Measurements from ENCODE around the gene SEC61A1. TPM values are rescaled to one million over a fixed set of nuclear protein-coding genes. Genes with fewer than 3 reads are reported as not detected.

Gene SEC61A1
- total and polyA plus RNA-seq, 4 donors: 80.4 to 295 (median 147) TPM

DNA sequence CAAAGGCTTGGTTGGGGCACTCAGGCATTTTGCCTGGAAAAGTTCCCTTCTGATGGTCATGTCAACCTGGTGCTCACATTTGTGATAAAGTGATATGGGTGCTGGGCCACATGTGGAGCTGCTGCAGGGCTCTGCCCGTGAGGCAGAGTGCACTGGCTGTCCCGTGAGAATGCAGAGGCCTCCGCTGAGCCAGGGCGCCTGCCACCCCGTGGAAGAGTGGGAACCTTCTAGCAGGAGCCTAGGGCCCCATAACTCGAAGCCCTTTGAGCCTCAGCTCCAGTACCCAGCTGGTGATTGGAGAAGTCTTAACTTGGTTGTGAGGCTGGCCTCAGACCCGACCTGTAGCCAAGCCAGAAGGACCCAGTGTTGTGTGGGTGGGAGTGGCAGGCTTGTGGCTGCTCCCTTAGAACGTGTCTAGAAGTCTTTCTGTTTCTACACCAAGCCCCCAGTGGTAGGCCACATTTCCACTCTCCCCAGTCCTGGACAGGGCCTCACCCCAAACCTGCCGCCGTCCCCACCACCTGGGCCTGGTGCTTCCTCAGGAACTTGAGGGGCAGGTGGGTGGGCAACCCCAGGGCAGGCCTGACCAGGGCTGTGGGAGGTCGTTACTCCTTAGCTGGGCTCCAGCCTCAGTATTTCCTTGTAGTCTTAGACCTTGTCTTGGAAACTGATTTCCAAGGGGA, 19.7 kb downstream of the SEC61A1 start:
- DNase-seq (ENCODE audit: low spot score): no peak
- WGBS: 86% methylated on average over 11 of the region's 11 CpGs

DNA sequence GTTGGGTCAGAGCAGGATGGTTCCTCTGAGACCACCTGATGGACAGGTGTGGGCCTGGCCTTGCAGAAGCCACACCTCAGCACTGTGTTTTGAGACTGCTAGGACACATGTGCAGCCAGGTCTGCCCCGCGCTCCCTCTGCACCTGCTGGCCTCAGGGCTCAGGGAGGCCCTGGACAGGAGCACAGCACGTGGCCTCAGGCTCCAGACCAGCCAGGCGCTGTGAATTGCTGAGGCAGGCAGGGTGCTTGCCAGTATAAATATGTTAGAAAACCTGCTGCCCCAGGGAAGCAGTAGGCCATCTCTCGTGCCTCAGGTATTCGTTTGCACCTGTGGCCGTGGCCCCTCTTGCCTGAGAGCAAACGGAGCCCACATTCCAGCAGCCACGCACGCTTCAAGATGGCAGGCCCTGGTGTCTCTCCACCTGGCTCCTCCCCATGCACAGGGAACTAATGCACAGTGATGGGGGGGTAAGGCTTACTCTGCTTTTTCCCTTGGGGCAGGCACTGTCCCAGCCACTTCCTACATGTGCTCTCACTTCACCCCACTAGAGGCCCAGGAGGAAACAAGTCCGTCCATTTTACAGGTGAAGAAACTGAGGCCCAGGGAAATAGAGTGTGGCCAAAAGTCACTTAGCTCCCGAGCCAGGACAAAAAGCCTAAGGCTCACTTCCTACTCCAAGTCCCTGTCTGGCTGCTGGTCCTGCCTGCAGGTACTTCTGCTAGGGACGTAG, 20.4 kb downstream of the SEC61A1 start:
- H3K9me3 ChIP-seq (ENCODE audit: control insufficient read depth in 4 of 4, low read length in 3 of 4): no peaks in the 10 kb centered on the region
- no peak overlapping the region for H3K9ac ChIP-seq (ENCODE audit: low read depth in 1 of 2, low read length in 2 of 2)
- 57% methylated on average over 13 of the region's 13 CpGs for WGBS
- H3K27me3 ChIP-seq (ENCODE audit: control insufficient read depth in 4 of 4, insufficient read depth in 4 of 4, low read length in 3 of 4): no peaks in the 10 kb centered on the region
- no peak for DNase-seq (ENCODE audit: low spot score)
- H3K4me3 ChIP-seq (ENCODE audit: low read depth in 1 of 3, low read length in 3 of 3): no peak overlapping the region
- peaks cover 17 to 41% (median 30%) of the 10 kb centered on the region in 4 donors for H3K36me3 ChIP-seq (ENCODE audit: control insufficient read depth in 4 of 4, insufficient read depth in 3 of 4, low read depth in 1 of 4, low read length in 3 of 4)
- H3K27ac ChIP-seq (ENCODE audit: low read depth in 1 of 2, low read length in 2 of 2): peak overlapping the region; percentile 42 to 66
- H3K4me1 ChIP-seq (ENCODE audit: control insufficient read depth in 4 of 4, insufficient read depth in 4 of 4, low read length in 3 of 4): peaks cover 11 to 87% (median 67%) of the 10 kb centered on the region in 4 donors
- TF ChIP-seq, protein P1, sequence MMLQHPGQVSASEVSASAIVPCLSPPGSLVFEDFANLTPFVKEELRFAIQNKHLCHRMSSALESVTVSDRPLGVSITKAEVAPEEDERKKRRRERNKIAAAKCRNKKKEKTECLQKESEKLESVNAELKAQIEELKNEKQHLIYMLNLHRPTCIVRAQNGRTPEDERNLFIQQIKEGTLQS (IDR thresholded peaks at IDR 0.05): no peak
- TF ChIP-seq SP1 (IDR thresholded peaks at IDR 0.05) (peak; percentile 38), JUND (IDR thresholded peaks at IDR 0.05) (no peak), YY1 (IDR thresholded peaks at IDR 0.05) (no peak), RAD21 (IDR thresholded peaks at IDR 0.05) (peak in 1 of 2 donors; percentile 45), RXRA (IDR thresholded peaks at IDR 0.05) (peak; percentile 15 to 32)
- TF ChIP-seq, protein P2, sequence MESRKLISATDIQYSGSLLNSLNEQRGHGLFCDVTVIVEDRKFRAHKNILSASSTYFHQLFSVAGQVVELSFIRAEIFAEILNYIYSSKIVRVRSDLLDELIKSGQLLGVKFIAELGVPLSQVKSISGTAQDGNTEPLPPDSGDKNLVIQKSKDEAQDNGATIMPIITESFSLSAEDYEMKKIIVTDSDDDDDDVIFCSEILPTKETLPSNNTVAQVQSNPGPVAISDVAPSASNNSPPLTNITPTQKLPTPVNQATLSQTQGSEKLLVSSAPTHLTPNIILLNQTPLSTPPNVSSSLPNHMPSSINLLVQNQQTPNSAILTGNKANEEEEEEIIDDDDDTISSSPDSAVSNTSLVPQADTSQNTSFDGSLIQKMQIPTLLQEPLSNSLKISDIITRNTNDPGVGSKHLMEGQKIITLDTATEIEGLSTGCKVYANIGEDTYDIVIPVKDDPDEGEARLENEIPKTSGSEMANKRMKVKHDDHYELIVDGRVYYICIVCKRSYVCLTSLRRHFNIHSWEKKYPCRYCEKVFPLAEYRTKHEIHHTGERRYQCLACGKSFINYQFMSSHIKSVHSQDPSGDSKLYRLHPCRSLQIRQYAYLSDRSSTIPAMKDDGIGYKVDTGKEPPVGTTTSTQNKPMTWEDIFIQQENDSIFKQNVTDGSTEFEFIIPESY (IDR thresholded peaks at IDR 0.05): no peak
- TF ChIP-seq, protein P3, sequence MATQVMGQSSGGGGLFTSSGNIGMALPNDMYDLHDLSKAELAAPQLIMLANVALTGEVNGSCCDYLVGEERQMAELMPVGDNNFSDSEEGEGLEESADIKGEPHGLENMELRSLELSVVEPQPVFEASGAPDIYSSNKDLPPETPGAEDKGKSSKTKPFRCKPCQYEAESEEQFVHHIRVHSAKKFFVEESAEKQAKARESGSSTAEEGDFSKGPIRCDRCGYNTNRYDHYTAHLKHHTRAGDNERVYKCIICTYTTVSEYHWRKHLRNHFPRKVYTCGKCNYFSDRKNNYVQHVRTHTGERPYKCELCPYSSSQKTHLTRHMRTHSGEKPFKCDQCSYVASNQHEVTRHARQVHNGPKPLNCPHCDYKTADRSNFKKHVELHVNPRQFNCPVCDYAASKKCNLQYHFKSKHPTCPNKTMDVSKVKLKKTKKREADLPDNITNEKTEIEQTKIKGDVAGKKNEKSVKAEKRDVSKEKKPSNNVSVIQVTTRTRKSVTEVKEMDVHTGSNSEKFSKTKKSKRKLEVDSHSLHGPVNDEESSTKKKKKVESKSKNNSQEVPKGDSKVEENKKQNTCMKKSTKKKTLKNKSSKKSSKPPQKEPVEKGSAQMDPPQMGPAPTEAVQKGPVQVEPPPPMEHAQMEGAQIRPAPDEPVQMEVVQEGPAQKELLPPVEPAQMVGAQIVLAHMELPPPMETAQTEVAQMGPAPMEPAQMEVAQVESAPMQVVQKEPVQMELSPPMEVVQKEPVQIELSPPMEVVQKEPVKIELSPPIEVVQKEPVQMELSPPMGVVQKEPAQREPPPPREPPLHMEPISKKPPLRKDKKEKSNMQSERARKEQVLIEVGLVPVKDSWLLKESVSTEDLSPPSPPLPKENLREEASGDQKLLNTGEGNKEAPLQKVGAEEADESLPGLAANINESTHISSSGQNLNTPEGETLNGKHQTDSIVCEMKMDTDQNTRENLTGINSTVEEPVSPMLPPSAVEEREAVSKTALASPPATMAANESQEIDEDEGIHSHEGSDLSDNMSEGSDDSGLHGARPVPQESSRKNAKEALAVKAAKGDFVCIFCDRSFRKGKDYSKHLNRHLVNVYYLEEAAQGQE (IDR thresholded peaks at IDR 0.05): no peak

More for the DNA sequence above, 19.7 kb downstream of the SEC61A1 start:
- H3K36me3 ChIP-seq (ENCODE audit: control insufficient read depth in 4 of 4, insufficient read depth in 3 of 4, low read depth in 1 of 4, low read length in 3 of 4): peaks cover 21 to 48% (median 37%) of the 10 kb centered on the region in 4 donors
- no peaks in the 10 kb centered on the region for H3K9me3 ChIP-seq (ENCODE audit: control insufficient read depth in 4 of 4, low read length in 3 of 4)
- no peak overlapping the region for H3K9ac ChIP-seq (ENCODE audit: low read depth in 1 of 2, low read length in 2 of 2)
- peak overlapping the region; percentile 42 to 66 for H3K27ac ChIP-seq (ENCODE audit: low read depth in 1 of 2, low read length in 2 of 2)
- H3K27me3 ChIP-seq (ENCODE audit: control insufficient read depth in 4 of 4, insufficient read depth in 4 of 4, low read length in 3 of 4): no peaks in the 10 kb centered on the region
- peaks cover 8 to 83% (median 68%) of the 10 kb centered on the region in 4 donors for H3K4me1 ChIP-seq (ENCODE audit: control insufficient read depth in 4 of 4, insufficient read depth in 4 of 4, low read length in 3 of 4)
- H3K4me3 ChIP-seq (ENCODE audit: low read depth in 1 of 3, low read length in 3 of 3): no peak overlapping the region
- TF ChIP-seq RXRA (IDR thresholded peaks at IDR 0.05) (no peak), JUND (IDR thresholded peaks at IDR 0.05) (no peak), HNF4G (IDR thresholded peaks at IDR 0.05) (no peak), YY1 (IDR thresholded peaks at IDR 0.05) (no peak), FOXA1 (IDR thresholded peaks at IDR 0.05) (no peak), EGR1 (IDR thresholded peaks at IDR 0.05; ENCODE audit: low read depth in 2 of 2) (no peak), GABPA (IDR thresholded peaks at IDR 0.05 in 1 of 2, conservative IDR thresholded peaks at IDR 0.05 in 1 of 2) (no peak), SP1 (IDR thresholded peaks at IDR 0.05) (no peak)
- TF ChIP-seq, protein P4, sequence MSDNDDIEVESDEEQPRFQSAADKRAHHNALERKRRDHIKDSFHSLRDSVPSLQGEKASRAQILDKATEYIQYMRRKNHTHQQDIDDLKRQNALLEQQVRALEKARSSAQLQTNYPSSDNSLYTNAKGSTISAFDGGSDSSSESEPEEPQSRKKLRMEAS (IDR thresholded peaks at IDR 0.05): no peak
- TF ChIP-seq, protein P3 (IDR thresholded peaks at IDR 0.05): no peak
- TF ChIP-seq, protein P1 (IDR thresholded peaks at IDR 0.05): no peak
- TF ChIP-seq, protein P5, sequence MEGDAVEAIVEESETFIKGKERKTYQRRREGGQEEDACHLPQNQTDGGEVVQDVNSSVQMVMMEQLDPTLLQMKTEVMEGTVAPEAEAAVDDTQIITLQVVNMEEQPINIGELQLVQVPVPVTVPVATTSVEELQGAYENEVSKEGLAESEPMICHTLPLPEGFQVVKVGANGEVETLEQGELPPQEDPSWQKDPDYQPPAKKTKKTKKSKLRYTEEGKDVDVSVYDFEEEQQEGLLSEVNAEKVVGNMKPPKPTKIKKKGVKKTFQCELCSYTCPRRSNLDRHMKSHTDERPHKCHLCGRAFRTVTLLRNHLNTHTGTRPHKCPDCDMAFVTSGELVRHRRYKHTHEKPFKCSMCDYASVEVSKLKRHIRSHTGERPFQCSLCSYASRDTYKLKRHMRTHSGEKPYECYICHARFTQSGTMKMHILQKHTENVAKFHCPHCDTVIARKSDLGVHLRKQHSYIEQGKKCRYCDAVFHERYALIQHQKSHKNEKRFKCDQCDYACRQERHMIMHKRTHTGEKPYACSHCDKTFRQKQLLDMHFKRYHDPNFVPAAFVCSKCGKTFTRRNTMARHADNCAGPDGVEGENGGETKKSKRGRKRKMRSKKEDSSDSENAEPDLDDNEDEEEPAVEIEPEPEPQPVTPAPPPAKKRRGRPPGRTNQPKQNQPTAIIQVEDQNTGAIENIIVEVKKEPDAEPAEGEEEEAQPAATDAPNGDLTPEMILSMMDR (IDR thresholded peaks at IDR 0.05; ENCODE audit: low read depth, low read length, missing input control): no peak
